DMS114 treated with DMSO at 0.1 percent for 48 hours (cell line): Measurements from ENCODE around the gene NUDT22.

Experiments used
- DNase-seq: peaks from one replicate; lab custom pipeline; 2025; ENCODE audit not compliant: unreplicated experiment; lab: John Stamatoyannopoulos, UW

Gene NUDT22, protein sequence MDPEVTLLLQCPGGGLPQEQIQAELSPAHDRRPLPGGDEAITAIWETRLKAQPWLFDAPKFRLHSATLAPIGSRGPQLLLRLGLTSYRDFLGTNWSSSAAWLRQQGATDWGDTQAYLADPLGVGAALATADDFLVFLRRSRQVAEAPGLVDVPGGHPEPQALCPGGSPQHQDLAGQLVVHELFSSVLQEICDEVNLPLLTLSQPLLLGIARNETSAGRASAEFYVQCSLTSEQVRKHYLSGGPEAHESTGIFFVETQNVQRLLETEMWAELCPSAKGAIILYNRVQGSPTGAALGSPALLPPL

DNA sequence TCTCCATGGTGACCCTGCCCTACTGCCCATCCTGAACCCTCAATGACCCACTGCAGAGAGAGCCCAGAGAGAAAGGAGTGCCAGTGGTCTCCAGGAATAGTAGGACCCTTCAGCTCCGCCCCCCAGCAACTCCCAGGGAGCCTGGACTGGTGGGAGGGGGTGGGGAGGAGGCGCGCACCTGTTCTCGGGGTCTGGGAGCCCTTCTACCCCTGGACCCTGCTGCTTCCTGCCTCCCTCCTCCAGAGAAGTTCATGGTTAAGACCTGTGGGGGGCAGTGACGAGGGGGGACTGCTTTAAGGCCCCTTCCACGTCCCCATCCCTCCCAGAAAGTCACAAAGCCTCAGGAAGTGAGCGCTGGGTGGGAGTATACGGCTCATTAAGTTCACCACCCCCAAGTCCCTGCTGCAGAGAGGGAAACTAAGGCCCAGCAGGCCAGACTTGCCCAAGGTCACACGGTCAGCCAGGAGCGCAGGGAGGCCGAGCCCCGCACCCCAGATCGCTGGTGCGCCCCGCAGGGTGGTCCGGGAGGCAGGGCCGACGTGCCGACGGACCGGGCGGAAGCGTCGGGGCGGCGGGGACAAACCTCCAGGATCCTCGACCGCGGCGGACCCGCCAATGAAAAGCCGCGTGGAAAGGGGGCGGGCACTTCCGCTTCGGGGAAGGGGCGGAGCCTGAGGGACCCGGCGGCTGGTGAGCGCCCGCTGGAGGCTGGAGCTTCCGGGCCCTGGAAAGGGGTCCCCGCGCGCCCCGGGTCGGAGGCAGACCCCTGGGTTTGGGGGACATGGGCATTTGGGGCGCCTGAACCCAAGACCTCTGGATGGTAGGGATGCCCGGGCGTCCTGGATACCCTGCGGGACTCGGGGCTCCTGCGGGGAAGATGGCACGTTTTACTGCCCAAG, at the start of gene NUDT22, which contains the start of gene TRPT1:
TSS of gene NUDT22 (plus strand) at position 667 of the 899 bp plus-strand sequence. CDS start 379 bp downstream, outside the sequence.
TSS of gene TRPT1 (minus strand) at position 579 of the 899 bp plus-strand sequence. CDS start at position 253, 326 bp downstream.
- DNase-seq: peak; percentile 63

DNA sequence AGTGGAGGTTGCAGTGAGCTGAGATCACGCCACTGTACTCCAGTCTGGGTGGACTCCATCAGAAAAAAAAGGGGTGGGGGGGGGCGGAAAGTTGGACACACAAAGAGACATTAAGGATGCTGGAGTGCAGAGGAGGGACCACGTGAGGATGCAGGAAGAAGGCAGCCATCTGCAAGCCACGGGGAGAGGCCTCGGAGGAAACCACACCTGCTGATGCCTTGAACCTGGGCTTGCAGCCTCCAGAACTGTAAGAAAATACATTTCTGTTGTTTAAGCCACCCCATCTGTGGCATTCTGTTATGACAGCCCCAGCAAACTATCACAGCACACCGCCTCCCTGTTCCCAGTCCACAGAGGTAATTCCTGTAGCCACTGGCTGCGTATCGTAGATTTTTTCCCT, 49.3 kb upstream of the NUDT22 start:
- DNase-seq: no peak

DNA sequence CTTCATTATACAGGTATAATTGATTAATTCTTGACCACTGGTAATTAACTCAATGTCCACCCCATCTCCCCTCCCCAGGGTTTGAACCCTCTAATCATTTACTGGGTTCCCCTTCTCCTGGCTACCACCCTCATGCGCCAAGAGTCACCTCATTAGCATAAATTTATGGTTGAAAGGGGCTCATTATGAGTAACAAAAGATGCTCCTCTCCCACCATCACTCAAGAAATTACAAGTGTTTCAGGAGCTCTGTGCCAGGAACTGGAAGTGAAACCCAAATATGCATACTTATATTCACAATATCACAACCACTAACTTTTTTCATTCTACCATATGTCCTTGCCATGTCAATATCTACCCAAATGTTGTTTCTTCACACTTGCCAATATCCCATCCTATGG, 47.9 kb upstream of the NUDT22 start:
- no peak for DNase-seq

DNA sequence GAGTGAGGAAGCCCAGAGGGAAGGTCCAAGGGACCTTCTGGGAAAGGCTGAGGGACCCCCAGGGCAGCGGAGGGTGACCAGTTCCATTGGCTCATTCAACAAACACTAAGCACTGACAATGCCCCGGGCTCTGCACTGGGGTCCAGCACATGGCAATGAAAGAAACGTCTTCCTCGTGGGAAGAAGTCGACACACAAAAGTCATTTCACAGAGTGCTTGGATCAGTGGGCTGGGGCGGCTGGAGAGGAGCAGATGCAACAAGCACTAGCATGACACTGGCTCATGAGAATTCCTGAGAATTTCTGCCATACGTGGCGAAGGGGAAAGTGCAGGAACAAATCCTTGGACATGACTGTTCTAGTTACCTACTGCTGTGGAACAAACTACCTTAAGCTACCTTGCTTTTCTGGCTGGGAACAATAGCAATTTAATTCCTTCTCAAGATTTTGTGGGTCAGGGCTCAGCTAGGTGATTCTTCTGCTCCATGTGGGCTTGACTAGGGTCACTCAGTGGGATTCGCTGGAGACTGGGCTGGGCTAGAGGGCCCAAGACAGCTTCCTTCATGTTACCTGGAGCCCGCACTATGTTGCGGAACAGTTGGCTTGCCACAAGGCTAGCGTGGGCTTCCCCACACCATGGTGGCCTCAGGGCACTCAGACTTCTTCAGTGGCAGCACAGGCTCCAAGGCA, 47.0 kb upstream of the NUDT22 start:
- no peak for DNase-seq

DNA sequence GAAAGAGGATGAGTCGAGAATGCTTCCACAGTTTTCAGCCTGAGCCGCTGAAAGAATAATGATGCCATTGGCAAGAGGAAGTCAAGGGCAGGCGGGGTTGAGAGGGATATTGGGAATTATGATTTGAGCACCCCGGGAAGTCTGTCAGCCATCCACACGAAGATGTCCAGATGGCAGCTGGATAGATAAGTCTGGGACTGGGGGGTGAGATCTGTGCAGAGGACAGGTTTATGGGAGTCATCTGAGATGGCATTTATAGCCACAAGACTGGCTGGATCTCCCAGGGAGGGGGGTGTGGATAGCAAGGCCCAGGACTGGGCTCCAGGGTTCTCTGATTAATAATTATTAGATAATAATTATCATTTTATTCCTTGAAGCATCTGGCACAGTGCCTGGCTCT, 45.2 kb upstream of the NUDT22 start:
- DNase-seq: no peak

DNA sequence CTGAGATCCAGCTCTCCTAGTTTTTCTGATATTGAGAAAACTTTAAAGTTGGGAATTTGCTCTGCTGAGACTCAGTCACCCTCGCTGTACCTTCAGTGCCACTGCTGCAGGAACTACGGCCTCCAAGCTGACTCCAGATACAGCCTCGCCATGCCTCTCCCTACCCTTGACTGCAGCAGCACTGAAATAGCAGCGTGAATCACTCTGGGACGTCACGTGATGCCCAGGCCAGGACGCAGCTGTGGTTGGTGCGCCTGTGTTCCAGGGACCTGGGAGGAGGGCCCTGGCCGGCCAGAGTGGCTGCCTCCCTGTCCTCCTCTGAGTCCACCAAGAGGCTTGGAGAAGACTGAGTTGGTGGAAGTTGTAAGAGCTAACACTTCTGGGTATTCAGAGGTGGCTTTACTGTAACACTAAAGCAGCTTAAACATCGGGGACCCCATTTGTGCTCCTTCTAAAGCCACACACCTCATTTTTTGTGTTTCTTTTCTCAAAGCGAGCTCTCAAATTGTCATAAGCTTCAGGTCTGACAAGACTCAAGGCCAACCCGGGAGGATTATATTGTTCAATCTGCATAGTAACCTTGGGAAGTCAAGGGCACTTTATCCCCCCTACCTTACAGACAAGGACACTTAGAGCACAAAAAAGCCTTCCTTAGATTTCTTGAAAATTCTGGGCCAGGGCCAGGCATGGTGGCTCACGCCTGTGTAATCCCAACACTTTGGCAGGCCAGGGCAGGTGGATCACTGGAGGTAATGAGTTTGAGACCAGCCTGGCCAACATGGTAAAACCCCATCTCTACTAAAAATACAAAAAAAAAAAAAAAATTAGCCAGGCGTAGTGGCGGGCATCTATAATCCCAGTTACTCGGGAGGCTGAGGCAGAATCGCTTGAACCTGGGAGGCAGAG, 44.3 kb upstream of the NUDT22 start:
- DNase-seq: peak; percentile 58

- DNase-seq: no peak
Measured at GRCh38 chr11:64183890-64184289, 42.2 kb upstream of the NUDT22 start.

- DNase-seq: peak; percentile 78
Measured at GRCh38 chr11:64185175-64185692, 40.8 kb upstream of the NUDT22 start.

DNA sequence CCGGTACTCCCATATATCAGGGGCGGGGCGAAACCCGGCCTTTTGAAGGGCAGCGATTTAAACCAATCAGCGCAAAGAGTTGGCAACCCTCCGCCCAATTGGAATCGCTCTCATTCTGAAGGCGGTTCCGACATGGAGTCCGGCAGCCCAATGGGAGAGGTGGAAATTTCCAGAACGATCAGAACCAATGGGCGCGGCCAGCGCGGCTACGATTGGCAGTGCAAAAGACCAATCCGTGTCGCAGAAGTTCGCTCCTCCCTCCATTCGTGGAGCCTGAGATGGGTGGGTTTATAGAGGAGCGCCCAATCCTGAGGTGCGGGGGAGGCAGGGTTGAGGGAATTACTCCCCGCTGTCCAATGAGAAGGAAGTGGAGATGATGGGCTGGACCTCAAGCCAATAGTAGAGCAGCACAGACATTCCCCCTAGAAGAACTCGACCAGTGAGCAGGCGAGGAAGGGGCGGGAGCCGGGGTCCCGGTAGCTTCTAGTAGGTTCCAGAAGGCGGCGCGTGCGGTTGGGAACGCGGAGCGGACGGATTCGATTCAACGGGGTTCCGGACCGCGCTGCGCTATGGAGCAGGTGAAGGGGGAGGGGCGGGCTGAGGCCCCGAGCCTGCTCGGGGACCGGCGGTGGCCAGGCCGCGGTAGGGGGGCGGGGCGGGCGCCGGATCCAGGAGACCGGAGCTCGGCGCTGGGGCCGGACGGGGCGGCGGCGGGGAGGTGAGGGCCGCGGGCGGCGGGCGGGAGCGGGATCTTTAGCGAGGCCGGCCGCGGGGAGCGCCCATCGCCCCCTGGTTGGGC, 40.2 kb upstream of the NUDT22 start, which contains the start of gene STIP1:
TSS of gene STIP1 (plus strand) at position 479 of the 799 bp plus-strand sequence. CDS start at position 570, 91 bp downstream.
- DNase-seq: peak; percentile 100

GRCh38 chr11:64186492-64187165, 39.4 kb upstream of the NUDT22 start:
- DNase-seq: no peak

GRCh38 chr11:64192434-64192833, 33.6 kb upstream of the NUDT22 start:
- no peak for DNase-seq

DNA sequence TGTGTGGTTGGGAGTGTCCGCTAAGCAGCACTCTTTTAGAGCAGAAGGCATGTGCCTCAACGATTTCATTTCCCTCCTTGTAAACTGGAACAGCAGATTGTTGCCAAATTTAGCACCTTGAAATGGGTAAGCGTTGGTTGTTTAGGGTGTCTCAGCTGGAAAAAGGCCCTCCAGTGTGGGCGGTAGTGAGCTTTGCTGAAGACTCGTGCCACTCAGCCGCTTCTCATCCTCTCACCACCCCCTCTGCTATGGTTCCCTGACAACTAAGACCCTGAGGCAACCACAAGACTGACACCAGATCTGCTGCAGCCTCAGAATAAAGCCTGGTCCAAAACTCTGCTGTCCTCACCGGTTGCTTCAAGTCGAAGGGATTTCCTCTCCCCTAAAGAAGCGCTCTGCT, 29.4 kb upstream of the NUDT22 start:
- DNase-seq: no peak

DNA sequence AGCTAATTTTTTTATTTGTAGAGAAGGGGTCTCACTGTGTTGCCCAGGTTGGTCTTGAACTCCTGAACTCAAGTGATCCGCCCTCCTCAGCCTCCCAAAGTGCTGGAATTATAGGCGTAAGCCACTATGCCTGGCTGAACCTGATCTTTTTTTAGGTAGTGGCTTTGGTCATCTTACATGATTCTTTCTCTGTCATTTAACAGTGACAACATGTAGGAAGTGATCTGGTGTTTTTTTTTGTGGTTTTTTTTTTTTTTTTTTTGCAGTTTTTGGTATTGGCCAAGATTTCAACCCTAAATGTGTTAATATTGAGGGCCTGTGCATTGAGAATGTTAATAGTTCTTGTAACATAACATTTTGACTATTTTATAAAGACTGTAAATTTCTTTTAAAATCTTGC, 27.6 kb upstream of the NUDT22 start:
- no peak for DNase-seq

DNA sequence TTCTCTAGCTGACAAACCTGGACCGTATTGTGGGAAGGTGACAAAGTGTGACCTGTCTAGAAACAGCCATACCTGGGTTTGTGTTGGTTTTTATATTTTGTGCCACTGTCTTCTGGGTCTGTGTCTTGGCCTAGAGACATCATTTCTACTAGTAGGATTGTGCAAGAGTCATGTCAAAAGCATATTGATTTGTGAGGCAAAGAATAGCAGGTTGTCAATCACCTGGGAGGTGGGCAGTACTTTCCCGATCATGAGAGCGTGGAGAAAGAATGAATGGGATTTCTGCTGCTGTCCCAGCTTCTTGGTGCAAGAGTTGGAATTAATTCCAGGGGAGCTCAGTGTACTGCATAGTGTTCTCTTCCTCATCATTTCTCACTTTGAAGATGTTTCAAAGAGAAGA, 24.5 kb upstream of the NUDT22 start:
- DNase-seq: no peak

GRCh38 chr11:64202992-64203391, 23.1 kb upstream of the NUDT22 start:
- no peak for DNase-seq

DNA sequence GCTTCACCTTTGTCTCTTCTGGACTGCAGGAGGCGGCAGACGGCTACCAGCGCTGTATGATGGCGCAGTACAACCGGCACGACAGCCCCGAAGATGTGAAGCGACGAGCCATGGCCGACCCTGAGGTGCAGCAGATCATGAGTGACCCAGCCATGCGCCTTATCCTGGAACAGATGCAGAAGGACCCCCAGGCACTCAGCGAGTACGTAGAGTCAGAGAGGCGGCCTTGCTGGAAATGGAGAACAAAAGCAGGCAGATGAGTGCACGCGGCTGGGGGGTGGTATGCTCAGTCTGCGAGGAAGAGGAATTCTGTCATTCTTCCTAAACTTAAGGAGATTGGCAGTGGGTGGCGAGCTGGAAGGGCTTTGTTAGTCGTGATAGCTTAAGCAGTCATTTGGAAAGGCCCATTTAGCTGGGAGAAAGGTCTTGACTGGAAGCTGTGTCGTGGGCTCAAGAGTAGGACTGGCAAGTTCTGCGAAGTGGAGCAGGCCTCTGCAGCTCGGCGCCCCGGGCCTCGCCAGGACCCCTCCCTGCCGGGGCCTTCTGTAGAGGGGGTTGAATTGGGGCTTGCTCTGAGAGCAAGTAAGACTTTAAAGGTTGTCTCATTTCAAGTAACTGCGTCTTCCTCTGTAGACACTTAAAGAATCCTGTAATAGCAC, 22.5 kb upstream of the NUDT22 start:
- no peak for DNase-seq

DNA sequence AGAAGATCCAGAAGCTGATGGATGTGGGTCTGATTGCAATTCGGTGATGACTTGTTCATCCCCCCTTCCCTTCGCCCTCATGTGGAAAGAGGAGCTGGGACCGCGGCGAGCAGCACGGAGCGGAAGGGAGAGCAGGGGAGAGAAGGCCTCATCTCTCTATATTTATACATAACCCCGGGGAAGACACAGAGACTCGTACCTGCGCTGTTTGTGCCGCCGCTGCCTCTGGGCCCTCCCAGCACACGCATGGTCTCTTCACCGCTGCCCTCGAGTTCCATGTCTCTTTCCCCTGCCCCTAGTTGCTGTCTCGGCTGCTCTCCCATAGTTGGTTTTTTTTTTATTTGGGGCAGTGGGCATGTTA, 22.0 kb upstream of the NUDT22 start:
- no peak for DNase-seq

DNA sequence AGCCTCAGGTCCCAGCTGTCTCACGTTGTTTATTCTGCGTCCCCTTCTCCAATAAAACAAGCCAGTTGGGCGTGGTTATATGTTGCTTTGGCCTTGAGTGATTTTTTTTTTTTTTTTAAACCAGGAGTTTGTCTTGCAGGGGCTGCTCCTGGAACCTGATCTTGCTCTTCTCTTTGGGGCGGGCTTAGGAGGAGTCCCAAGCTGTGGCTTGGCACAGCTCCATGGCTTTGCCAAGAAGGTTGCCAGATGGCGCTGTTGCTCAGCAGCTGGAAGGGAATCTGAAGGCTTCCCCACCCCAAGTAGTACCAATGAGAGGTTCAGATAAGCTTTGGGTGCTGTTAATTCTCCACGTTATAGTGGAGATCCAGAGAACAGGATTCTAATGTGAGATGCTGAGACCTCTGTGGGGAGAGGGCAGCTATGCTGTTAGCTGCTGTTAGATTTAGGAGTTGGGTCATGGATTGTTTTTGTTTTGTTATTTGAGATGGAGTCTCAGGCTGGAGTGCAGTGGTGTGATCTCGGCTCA, 21.5 kb upstream of the NUDT22 start:
- DNase-seq: peak; percentile 45
